ENCODE measurements around the gene CPXM1. TPM values are rescaled to one million over a fixed set of nuclear protein-coding genes. Genes with fewer than 3 reads are reported as not detected.

Gene CPXM1
- total RNA-seq, 1 experiment from 2014 or later, result 0.17 TPM

- no peak overlapping the region for H3K4me2 ChIP-seq (ENCODE audit: low read length)
- H4K20me1 ChIP-seq (ENCODE audit: insufficient read depth), result no peaks in the 10 kb centered on the region
- H3K4me1 ChIP-seq (ENCODE audit: control insufficient read depth in 1 of 2, insufficient read depth in 2 of 2, low read length in 2 of 2), result peaks cover 8 to 13% of the 10 kb centered on the region in 2 experiments; a peak in 3 of 4 replicates
- ATAC-seq, result no peak
- H3K36me3 ChIP-seq (ENCODE audit: control insufficient read depth in 1 of 2, insufficient read depth in 2 of 2, low read length in 2 of 2), result no peaks in the 10 kb centered on the region
- intact Hi-C loops (cut with micrococcal nuclease), result no loop called here
- H2AFZ ChIP-seq (ENCODE audit: low read depth, low read length, poor library complexity, severe bottlenecking), result no peak overlapping the region
- no peaks in the 10 kb centered on the region for H3K79me2 ChIP-seq (ENCODE audit: insufficient read depth, low read length)
- RAD21 ChIA-PET (ENCODE audit: low non-redundant PET in 1 of 2, low total read pairs in 2 of 2, uncharacterized antibody in 2 of 2, unreplicated experiment in 2 of 2), result no interaction called here
- H3K27me3 ChIP-seq (ENCODE audit: insufficient read depth, low read length), result peaks cover 8% of the 10 kb centered on the region; the same call in 1 of the 2 replicates
- no peaks in the 10 kb centered on the region for H3K9me2 ChIP-seq (ENCODE audit: insufficient read depth)
- H3K4me3 ChIP-seq (replicated peaks in 1 of 2; ENCODE audit: low read depth in 1 of 2, low read length in 2 of 2), result no peak overlapping the region
- no TSS peak for BruUV-seq (replicated peaks)
- H3K27ac ChIP-seq (ENCODE audit: low read depth, low read length), result no peak overlapping the region
- CTCF ChIA-PET, result no interaction called here
- POLR2A ChIA-PET, result no interaction called here
- TF ChIP-seq POLR2AphosphoS5 (IDR thresholded peaks at IDR 0.05; ENCODE audit: low read depth, low read length), result no peak
- no peak for TF ChIP-seq CBX3 (IDR thresholded peaks at IDR 0.05; ENCODE audit: low read depth)
- TF ChIP-seq SRF (IDR thresholded peaks at IDR 0.05; ENCODE audit: low read depth), result no peak
- no peak for TF ChIP-seq ZBTB33 (IDR thresholded peaks at IDR 0.05; ENCODE audit: extremely low read depth, insufficient replicate concordance, low read length)
- TF ChIP-seq POLR2A (IDR thresholded peaks at IDR 0.05; ENCODE audit: borderline replicate concordance, extremely low read depth, insufficient read depth, insufficient read length), result no peak
- no peak for TF ChIP-seq FOSL1 (IDR thresholded peaks at IDR 0.05; ENCODE audit: low read depth)
- no peak for TF ChIP-seq ZNF274 (IDR thresholded peaks at IDR 0.05; ENCODE audit: low read depth, low read length)
- no peak for TF ChIP-seq SP1 (IDR thresholded peaks at IDR 0.05; ENCODE audit: low read depth)
- no peak for TF ChIP-seq ZFX (IDR thresholded peaks at IDR 0.05)
- no peak for TF ChIP-seq MAX (IDR thresholded peaks at IDR 0.05)
- no peak for TF ChIP-seq REST (IDR thresholded peaks at IDR 0.05; ENCODE audit: low read depth)
- no peak for TF ChIP-seq RAD21 (IDR thresholded peaks at IDR 0.05; ENCODE audit: low read depth)
- H3K9me3 ChIP-seq (ENCODE audit: control insufficient read depth in 1 of 2, insufficient read depth in 1 of 2, low read depth in 1 of 2, low read length in 2 of 2), result no peaks in the 10 kb centered on the region
- no peak for DNase-seq (ENCODE audit: low read depth, low spot score)
- H3K9ac ChIP-seq (ENCODE audit: low read length), result no peak overlapping the region
Observed at GRCh38 chr20:2795451-2795850, 5.0 kb downstream of the CPXM1 start.
